GM19452 (cell line): ENCODE data around the gene OR2T5.
"Not testable (repeated sequence)": the region's sequence is repeated elsewhere in the genome, so short reads cannot be mapped to it uniquely, and the experiment has no call there.

Source experiments
- ATAC-seq: cut with Tn5 transposase; IDR thresholded peaks from one replicate; pipeline ENCODE4 v1.9.1; 2021; ENCODE audit not compliant: unreplicated experiment

OR2T5 gene

DNA sequence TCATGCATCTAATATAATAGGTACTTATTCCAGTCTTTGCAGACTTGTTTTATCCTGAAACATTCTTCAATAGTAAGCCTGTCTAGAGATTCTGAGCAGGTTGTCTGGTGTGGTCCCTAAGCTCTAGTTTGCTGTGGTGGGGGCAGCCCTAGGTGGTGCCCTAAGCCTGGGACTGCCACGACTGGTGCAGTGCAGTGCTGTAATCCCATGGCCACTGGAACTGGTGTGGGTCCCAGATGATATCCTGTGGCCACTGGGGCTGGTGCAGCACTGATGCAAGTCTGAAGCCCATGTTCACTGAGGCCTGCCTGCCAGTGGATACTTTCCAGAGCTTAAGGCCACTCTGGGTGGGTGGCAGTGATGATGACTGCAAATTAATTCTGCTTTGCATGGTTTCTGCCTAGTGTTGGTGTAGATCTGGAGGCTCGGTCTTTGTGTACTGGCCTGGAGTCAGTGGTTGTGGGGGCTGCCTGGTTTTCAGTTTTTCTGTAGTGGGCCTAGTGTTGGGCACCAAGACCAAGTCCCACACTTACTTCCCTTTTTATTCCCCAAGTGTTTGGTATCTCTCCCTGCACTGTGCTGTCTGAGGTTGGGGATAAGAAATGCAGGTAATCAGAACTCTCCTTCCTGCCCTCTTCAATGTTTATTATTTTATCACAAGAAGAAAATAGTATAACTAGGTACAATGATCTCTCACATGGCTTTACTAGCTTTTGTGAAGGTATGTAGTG is 12.1 kb downstream of the OR2T5 start:
- ATAC-seq, result not testable (repeated sequence)

DNA sequence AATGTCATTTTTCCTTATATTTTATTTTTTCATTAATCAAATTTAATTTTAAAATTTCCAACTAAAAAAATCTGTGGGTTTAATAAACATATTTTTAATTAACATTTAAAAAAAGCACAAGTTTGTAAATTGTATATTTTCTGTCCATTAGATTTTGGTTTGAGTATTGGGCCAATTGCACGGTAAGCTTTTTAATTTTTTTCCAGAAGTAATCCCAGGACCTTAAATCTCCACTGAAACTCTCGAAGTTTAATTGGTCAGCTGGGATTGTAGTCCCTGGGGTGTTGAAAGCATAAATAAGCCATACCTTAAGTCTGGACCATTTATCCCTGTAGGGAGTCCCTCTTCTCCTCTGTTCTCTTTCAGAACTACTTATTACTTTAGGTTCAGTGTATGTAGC is 19.4 kb downstream of the OR2T5 start, which contains the start of gene OR2G6:
OR2G6 (plus strand) TSS at position 301 of the 400 bp plus-strand sequence. CDS start 13,574 bp downstream, outside the sequence.
- ATAC-seq, result not testable (repeated sequence)

DNA sequence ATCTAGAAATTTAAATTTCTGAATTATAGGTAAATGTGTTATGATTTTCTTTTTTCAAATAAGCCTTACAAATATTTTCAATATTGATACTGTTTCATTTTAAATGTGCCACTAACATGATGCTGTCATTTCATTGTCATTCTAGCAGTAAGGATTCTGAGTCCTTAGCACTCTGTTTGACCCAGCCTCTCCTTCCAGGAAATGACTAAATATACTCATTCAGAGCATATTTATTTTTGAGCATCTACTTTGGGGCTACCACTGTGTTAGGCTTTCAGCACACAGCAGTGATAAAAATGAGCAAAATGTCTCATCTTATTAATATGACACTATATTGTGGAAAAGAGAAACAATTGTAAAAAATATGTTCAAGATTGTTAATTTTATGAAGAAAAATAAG is 21.8 kb downstream of the OR2T5 start:
- not testable (repeated sequence) for ATAC-seq

DNA sequence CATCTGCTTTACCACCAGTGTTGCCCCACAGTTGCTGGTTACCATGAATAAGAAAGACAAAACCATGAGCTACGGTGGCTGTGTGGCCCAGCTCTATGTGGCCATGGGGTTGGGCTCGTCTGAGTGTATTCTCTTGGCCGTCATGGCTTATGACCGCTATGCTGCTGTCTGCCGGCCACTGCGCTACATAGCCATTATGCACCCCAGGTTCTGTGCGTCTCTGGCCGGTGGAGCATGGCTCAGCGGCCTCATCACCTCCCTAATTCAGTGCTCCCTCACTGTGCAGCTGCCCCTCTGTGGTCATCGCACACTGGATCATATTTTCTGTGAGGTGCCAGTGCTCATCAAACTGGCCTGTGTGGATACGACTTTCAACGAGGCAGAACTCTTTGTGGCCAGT is 33.5 kb downstream of the OR2T5 start:
- no peak for ATAC-seq

DNA sequence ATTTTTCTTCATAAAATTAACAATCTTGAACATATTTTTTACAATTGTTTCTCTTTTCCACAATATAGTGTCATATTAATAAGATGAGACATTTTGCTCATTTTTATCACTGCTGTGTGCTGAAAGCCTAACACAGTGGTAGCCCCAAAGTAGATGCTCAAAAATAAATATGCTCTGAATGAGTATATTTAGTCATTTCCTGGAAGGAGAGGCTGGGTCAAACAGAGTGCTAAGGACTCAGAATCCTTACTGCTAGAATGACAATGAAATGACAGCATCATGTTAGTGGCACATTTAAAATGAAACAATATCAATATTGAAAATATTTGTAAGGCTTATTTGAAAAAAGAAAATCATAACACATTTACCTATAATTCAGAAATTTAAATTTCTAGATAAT is 49.1 kb downstream of the OR2T5 start:
- not testable (repeated sequence) for ATAC-seq
